SIG-M5 treated with dmso at 0.1 percent for 504 hours (cell line): ENCODE results near the gene LYSMD2.

Experiments used
- DNase-seq: peaks from one replicate; lab custom pipeline; 2025; ENCODE audit not compliant: unreplicated experiment; lab: John Stamatoyannopoulos, UW

LYSMD2 gene

GRCh38 chr15:51720201-51720995 is 17.1 kb downstream of the LYSMD2 start:
- no peak for DNase-seq

- DNase-seq, result no peak
These were observed 18.7 kb downstream of the LYSMD2 start for GRCh38 chr15:51718746-51719145.

GRCh38 chr15:51718219-51718618 is 19.2 kb downstream of the LYSMD2 start:
- no peak for DNase-seq

GRCh38 chr15:51714911-51715310 is 22.5 kb downstream of the LYSMD2 start:
- no peak for DNase-seq

- DNase-seq, result no peak
These were observed 23.3 kb downstream of the LYSMD2 start for GRCh38 chr15:51714162-51714561.

GRCh38 chr15:51709031-51709430 is 28.4 kb downstream of the LYSMD2 start:
- no peak for DNase-seq

GRCh38 chr15:51708013-51708412 is 29.4 kb downstream of the LYSMD2 start:
- no peak for DNase-seq

- no peak for DNase-seq
These were observed 30.4 kb downstream of the LYSMD2 start for GRCh38 chr15:51706926-51707608.

- DNase-seq, result no peak
These were observed 31.2 kb downstream of the LYSMD2 start for GRCh38 chr15:51706291-51706690.

- DNase-seq, result no peak
These were observed 34.7 kb downstream of the LYSMD2 start for GRCh38 chr15:51702710-51703109.

GRCh38 chr15:51699373-51699772 is 38.1 kb downstream of the LYSMD2 start:
- DNase-seq, result no peak

GRCh38 chr15:51697163-51697562 is 40.3 kb downstream of the LYSMD2 start:
- no peak for DNase-seq

GRCh38 chr15:51696566-51696965 is 40.9 kb downstream of the LYSMD2 start:
- no peak for DNase-seq

- DNase-seq, result no peak
These were observed 45.3 kb downstream of the LYSMD2 start for GRCh38 chr15:51692154-51692553.

- no peak for DNase-seq
These were observed 48.6 kb downstream of the LYSMD2 start for GRCh38 chr15:51688863-51689262.

- no peak for DNase-seq
These were observed 49.9 kb downstream of the LYSMD2 start for GRCh38 chr15:51687565-51687964.

GRCh38 chr15:51681303-51681963 is 56.0 kb downstream of the LYSMD2 start, which contains the start of gene SCG3:
TSS of gene SCG3 (plus strand) at chr15:51681503. CDS start at chr15:51681756, 253 bp downstream.
- peak; percentile 69 for DNase-seq

- no peak for DNase-seq
These were observed 57.1 kb downstream of the LYSMD2 start for GRCh38 chr15:51680321-51680720.

GRCh38 chr15:51678096-51678495 is 59.4 kb downstream of the LYSMD2 start:
- no peak for DNase-seq

- no peak for DNase-seq
These were observed 60.0 kb downstream of the LYSMD2 start for GRCh38 chr15:51677452-51677851.

- no peak for DNase-seq
These were observed 60.4 kb downstream of the LYSMD2 start for GRCh38 chr15:51677021-51677420.

GRCh38 chr15:51675234-51675633 is 62.2 kb downstream of the LYSMD2 start:
- DNase-seq, result no peak
